LNCAP (cell line): ENCODE data around the gene EXOSC7.

Experiments
- CTCF ChIP-seq: fragments of 450-650 bp; IDR thresholded peaks from 2 replicates; pipeline ENCODE4 v1.5.1; 2017; ENCODE audit warnings: mild to moderate bottlenecking

EXOSC7 gene

GRCh38 chr3:45029216-45029615 is 53.2 kb downstream of the EXOSC7 start:
- TF ChIP-seq CTCF = no peak

GRCh38 chr3:45029661-45030060 is 53.6 kb downstream of the EXOSC7 start:
- no peak for TF ChIP-seq CTCF

- no peak for TF ChIP-seq CTCF
Measured at GRCh38 chr3:45031531-45031930, 55.5 kb downstream of the EXOSC7 start.

- TF ChIP-seq CTCF = no peak
Measured at GRCh38 chr3:45032113-45032512, 56.1 kb downstream of the EXOSC7 start.

- TF ChIP-seq CTCF = no peak
Measured at GRCh38 chr3:45033791-45034190, 57.7 kb downstream of the EXOSC7 start.

GRCh38 chr3:45034612-45035252 is 58.7 kb downstream of the EXOSC7 start:
- no peak for TF ChIP-seq CTCF

GRCh38 chr3:45035441-45036301 is 59.6 kb downstream of the EXOSC7 start:
- no peak for TF ChIP-seq CTCF
